Measurements from ENCODE around the gene KLK12. TPM values are rescaled to one million over a fixed set of nuclear protein-coding genes. Genes with fewer than 3 reads are reported as not detected.

Gene KLK12
- total RNA-seq, 4 donors from 2014 or later: 1.4 to 4.7 TPM; not detected in 2

- no peaks in the 10 kb centered on the region for H3K9me3 ChIP-seq
- H3K4me3 ChIP-seq: no peak overlapping the region
- TF ChIP-seq CTCF (IDR thresholded peaks at IDR 0.05) (no peak), POLR2A (IDR thresholded peaks at IDR 0.05) (no peak)
- no peaks in the 10 kb centered on the region for H3K36me3 ChIP-seq
- no peaks in the 10 kb centered on the region for H3K27me3 ChIP-seq
- DNase-seq: no peak
- H3K27ac ChIP-seq: no peak overlapping the region
- H3K4me1 ChIP-seq: no peaks in the 10 kb centered on the region
Measured at GRCh38 chr19:50980208-50980607, 54.6 kb downstream of the KLK12 start.

- H3K9me3 ChIP-seq: no peaks in the 10 kb centered on the region
Measured at GRCh38 chr19:50979758-50980157, 55.0 kb downstream of the KLK12 start.

More at GRCh38 chr19:50979758-50980157, 55.0 kb downstream of the KLK12 start:
- no peak overlapping the region for H3K27ac ChIP-seq
- H3K27me3 ChIP-seq: no peaks in the 10 kb centered on the region
- H3K4me3 ChIP-seq: no peak overlapping the region
- no peaks in the 10 kb centered on the region for H3K4me1 ChIP-seq
- H3K36me3 ChIP-seq: no peaks in the 10 kb centered on the region
- TF ChIP-seq POLR2A (IDR thresholded peaks at IDR 0.05) (no peak), CTCF (IDR thresholded peaks at IDR 0.05) (no peak)
- no peak for DNase-seq

Other genes with a start within 250 kb of the KLK12 start
- gene ACP4, start 244.6 kb downstream of the KLK12 start, total RNA-seq: not detected
- 10 to 100 TPM; 24.5 to 60.2 (median 47.3) TPM for gene KLK1, start 211.2 kb downstream of the KLK12 start, total RNA-seq
- gene KLK15, start 201.4 kb downstream of the KLK12 start, total RNA-seq: not detected
- gene KLK3, start 180.1 kb downstream of the KLK12 start, total RNA-seq: 1 to 10 TPM in 3 of 4 donors, not detected in 1; 1.2 to 2.4 (median 1.9) TPM
- gene KLK2, start 161.6 kb downstream of the KLK12 start, total RNA-seq: not detected
- 1 to 10 TPM in 1 of 4 donors, not detected in 3; 1.4 TPM for gene KLK4, start 123.6 kb downstream of the KLK12 start, total RNA-seq
- gene KLK5, start 82.0 kb downstream of the KLK12 start, total RNA-seq: not detected
- not detected for gene KLK6, start 65.4 kb downstream of the KLK12 start, total RNA-seq
- gene KLK7, start 51.1 kb downstream of the KLK12 start, total RNA-seq: 1 to 10 TPM in 2 of 4 donors, not detected in 2; 1.2 to 9.9 TPM
- gene KLK8, start 33.4 kb downstream of the KLK12 start, total RNA-seq: not detected
- gene KLK10, start 15.3 kb downstream of the KLK12 start, total RNA-seq: 1 to 10 TPM in 2 of 4 donors, not detected in 2; 2.4 to 6.3 TPM
- 1 to 10 TPM in 3 of 4 donors, not detected in 1; 1.7 to 3.8 (median 1.9) TPM for gene KLK11, start 8.4 kb downstream of the KLK12 start, total RNA-seq
- gene KLK13, start 30.1 kb upstream of the KLK12 start, total RNA-seq: 1 to 10 TPM in 3 of 4 donors, not detected in 1; 1.2 to 5.0 (median 1.3) TPM
- gene KLK14, start 47.9 kb upstream of the KLK12 start, total RNA-seq: 1 to 10 TPM in 2 of 4 donors, not detected in 2; 1.1 to 6.6 TPM
- 10 to 100 TPM in 1 of 4 donors, 1 to 10 TPM in 3; 4.4 to 10.0 (median 6.5) TPM for gene CTU1, start 73.4 kb upstream of the KLK12 start, total RNA-seq
- 1 to 10 TPM in 2 of 4 donors, not detected in 2; 1.9 to 2.1 TPM for gene SIGLEC9, start 89.9 kb upstream of the KLK12 start, total RNA-seq
- gene SIGLEC7, start 107.3 kb upstream of the KLK12 start, total RNA-seq: not detected
- gene CD33, start 190.1 kb upstream of the KLK12 start, total RNA-seq: 10 to 100 TPM in 1 of 4 donors, 1 to 10 TPM in 1, under 1 TPM in 1, not detected in 1; 0.88 to 22.3 (median 2.4) TPM
- not detected for gene SIGLECL1, start 216.1 kb upstream of the KLK12 start, total RNA-seq